ENCODE measurements around the gene PHF1. TPM values are rescaled to one million over a fixed set of nuclear protein-coding genes. Genes with fewer than 3 reads are reported as not detected.

PHF1 gene
- total RNA-seq, 1 experiment from 2014 or later, result 47.6 TPM

- Histone ChIP-seq H3K27me3 (ENCODE audit: insufficient read depth, low read depth) (no peaks in the 10 kb centered on the region), H3K9me2 (ENCODE audit: insufficient read depth) (no peaks in the 10 kb centered on the region), H3K4me2 (no peak overlapping the region), H4K20me1 (ENCODE audit: insufficient read depth) (no peaks in the 10 kb centered on the region), H3K36me3 (ENCODE audit: low read depth) (no peaks in the 10 kb centered on the region), H3K4me1 (replicated peaks; ENCODE audit: insufficient read depth) (peaks cover 6% of the 10 kb centered on the region), H3K9me3 (ENCODE audit: insufficient read depth, low read depth) (no peaks in the 10 kb centered on the region), H2AFZ (no peak overlapping the region), H3F3A (ENCODE audit: insufficient read depth, low read depth) (no peaks in the 10 kb centered on the region), H3K4me3 (no peak overlapping the region), H3K79me2 (ENCODE audit: low read depth) (peaks cover 12% of the 10 kb centered on the region), H3K27ac (no peak overlapping the region)
- ChIA-PET CTCF (interaction anchor here (0.6 kb wide), 1 partner anchor 97 kb away, joined by 4 read pairs; no protein-coding TSS in a partner anchor), POLR2A (ENCODE audit: unreplicated experiment) (interaction anchor here (0.5 to 0.6 kb wide), 2 partner anchors 101 to 311 kb away, joined by 3 read pairs; no protein-coding TSS in a partner anchor)
- intact Hi-C loops (cut with micrococcal nuclease; ENCODE audit: unreplicated experiment), result no loop called here
- no peak for DNase-seq
- TF ChIP-seq, protein P1, sequence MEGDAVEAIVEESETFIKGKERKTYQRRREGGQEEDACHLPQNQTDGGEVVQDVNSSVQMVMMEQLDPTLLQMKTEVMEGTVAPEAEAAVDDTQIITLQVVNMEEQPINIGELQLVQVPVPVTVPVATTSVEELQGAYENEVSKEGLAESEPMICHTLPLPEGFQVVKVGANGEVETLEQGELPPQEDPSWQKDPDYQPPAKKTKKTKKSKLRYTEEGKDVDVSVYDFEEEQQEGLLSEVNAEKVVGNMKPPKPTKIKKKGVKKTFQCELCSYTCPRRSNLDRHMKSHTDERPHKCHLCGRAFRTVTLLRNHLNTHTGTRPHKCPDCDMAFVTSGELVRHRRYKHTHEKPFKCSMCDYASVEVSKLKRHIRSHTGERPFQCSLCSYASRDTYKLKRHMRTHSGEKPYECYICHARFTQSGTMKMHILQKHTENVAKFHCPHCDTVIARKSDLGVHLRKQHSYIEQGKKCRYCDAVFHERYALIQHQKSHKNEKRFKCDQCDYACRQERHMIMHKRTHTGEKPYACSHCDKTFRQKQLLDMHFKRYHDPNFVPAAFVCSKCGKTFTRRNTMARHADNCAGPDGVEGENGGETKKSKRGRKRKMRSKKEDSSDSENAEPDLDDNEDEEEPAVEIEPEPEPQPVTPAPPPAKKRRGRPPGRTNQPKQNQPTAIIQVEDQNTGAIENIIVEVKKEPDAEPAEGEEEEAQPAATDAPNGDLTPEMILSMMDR (conservative IDR thresholded peaks at IDR 0.05), result no peak
- TF ChIP-seq EZH2 (IDR thresholded peaks at IDR 0.05; ENCODE audit: low read depth), result no peak
- no TSS peak for BruUV-seq (replicated peaks)
These were observed 48.4 kb downstream of the PHF1 start for GRCh38 chr6:33459226-33459625.

Small RNA genes lying within 50 kb of the gene (microRNA-seq; reads per million reads assigned to microRNA genes)
- gene MIR5004 (ENCODE audit: borderline number of aligned reads, borderline replicate concordance), result not detected

Other genes starting within 250 kb of the PHF1 start
- 2.2 and 3.4 TPM in 2 replicates for gene COL11A2, start 218.5 kb upstream of the PHF1 start, total RNA-seq (2021)
- gene RXRB, start 210.3 kb upstream of the PHF1 start, total RNA-seq (2021), result 49.8 and 51.5 TPM in 2 replicates
- gene SLC39A7, start 210.1 kb upstream of the PHF1 start, total RNA-seq (2021), result 96.4 and 110 TPM in 2 replicates
- gene HSD17B8, start 206.4 kb upstream of the PHF1 start, total RNA-seq (2021), result 16.4 and 25.4 TPM in 2 replicates
- gene RING1, start 202.5 kb upstream of the PHF1 start, total RNA-seq (2021), result 18.9 and 19.2 TPM in 2 replicates
- 46.2 and 48.3 TPM in 2 replicates for gene VPS52, start 139.1 kb upstream of the PHF1 start, total RNA-seq (2021)
- 2,057 and 2,442 TPM in 2 replicates for gene RPS18, start 138.9 kb upstream of the PHF1 start, total RNA-seq (2021)
- 10.3 and 12.8 TPM in 2 replicates for gene B3GALT4, start 133.9 kb upstream of the PHF1 start, total RNA-seq (2021)
- 52.4 and 59.6 TPM in 2 replicates for gene WDR46, start 121.8 kb upstream of the PHF1 start, total RNA-seq (2021)
- gene PFDN6, start 121.4 kb upstream of the PHF1 start, total RNA-seq (2021), result 51.5 and 57.2 TPM in 2 replicates
- 99.3 and 102 TPM in 2 replicates for gene RGL2, start 112.1 kb upstream of the PHF1 start, total RNA-seq (2021)
- 156 and 194 TPM in 2 replicates for gene TAPBP, start 96.9 kb upstream of the PHF1 start, total RNA-seq (2021)
- 16.5 and 20.8 TPM in 2 replicates for gene ZBTB22, start 93.3 kb upstream of the PHF1 start, total RNA-seq (2021)
- gene DAXX, start 88.1 kb upstream of the PHF1 start, total RNA-seq (2021), result 60.1 and 61.6 TPM in 2 replicates
- gene KIFC1, start 19.2 kb upstream of the PHF1 start, total RNA-seq (2021), result 82.9 and 91.4 TPM in 2 replicates
- gene CUTA, start 7.1 kb downstream of the PHF1 start, total RNA-seq (2021), result 213 and 220 TPM in 2 replicates
- gene SYNGAP1, start 9.1 kb downstream of the PHF1 start, total RNA-seq (2021), result 13.6 and 17.7 TPM in 2 replicates
- gene ZBTB9, start 43.6 kb downstream of the PHF1 start, total RNA-seq (2021), result 7.9 and 8.4 TPM in 2 replicates
- 24.6 and 28.4 TPM in 2 replicates for gene BAK1, start 169.3 kb downstream of the PHF1 start, total RNA-seq (2021)
- 78.3 and 86.9 TPM in 2 replicates for gene ITPR3, start 210.3 kb downstream of the PHF1 start, total RNA-seq (2021)

All from PC-9 (cell line).